ENCODE data around the gene LFNG. TPM values are rescaled to one million over a fixed set of nuclear protein-coding genes. Genes with fewer than 3 reads are reported as not detected.
A peak's percentile ranks its signal among the peaks of the same experiment; 100 is the strongest.

Gene LFNG
- total and polyA plus RNA-seq, 12 donors, result 2.4 to 11.8 (median 9.0) TPM

DNA sequence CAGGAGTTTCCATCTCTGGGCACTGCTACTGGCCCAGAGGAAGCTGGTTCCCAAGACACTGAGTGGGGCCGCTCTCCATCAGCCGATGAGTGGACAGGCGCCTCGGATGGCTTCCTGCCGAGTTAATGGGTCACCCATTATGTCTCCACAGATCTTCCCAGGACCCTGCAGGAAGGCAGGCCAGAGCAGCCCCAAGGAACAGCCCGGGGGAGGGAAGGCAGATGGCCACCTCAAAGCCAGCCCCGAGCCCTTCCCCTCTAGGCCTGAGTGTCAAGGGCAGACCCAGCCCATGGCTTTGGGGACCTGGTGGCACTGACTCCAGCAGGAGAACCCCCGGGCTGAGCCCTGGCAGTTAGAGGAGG is 3.4 kb upstream of the LFNG start:
- WGBS, 2 donors, result 80 to 81% methylated on average over 8 of the region's 8 CpGs
- no peak for DNase-seq
- Histone ChIP-seq H3K4me1 (peaks cover 10 to 65% (median 41%) of the 10 kb centered on the region in 9 donors), H3K27me3 (peaks cover 0 to 8% (median 0%) of the 10 kb centered on the region in 7 donors), H3K27ac (peak overlapping the region in 3 of 10 donors; percentile 17 to 82 (median 62)), H3K36me3 (no peaks in the 10 kb centered on the region), H3K9me3 (no peaks in the 10 kb centered on the region), H3K4me3 (no peak overlapping the region)
- TF ChIP-seq, protein P1, sequence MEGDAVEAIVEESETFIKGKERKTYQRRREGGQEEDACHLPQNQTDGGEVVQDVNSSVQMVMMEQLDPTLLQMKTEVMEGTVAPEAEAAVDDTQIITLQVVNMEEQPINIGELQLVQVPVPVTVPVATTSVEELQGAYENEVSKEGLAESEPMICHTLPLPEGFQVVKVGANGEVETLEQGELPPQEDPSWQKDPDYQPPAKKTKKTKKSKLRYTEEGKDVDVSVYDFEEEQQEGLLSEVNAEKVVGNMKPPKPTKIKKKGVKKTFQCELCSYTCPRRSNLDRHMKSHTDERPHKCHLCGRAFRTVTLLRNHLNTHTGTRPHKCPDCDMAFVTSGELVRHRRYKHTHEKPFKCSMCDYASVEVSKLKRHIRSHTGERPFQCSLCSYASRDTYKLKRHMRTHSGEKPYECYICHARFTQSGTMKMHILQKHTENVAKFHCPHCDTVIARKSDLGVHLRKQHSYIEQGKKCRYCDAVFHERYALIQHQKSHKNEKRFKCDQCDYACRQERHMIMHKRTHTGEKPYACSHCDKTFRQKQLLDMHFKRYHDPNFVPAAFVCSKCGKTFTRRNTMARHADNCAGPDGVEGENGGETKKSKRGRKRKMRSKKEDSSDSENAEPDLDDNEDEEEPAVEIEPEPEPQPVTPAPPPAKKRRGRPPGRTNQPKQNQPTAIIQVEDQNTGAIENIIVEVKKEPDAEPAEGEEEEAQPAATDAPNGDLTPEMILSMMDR (IDR thresholded peaks at IDR 0.05), result no peak
- intact Hi-C loops (cut with DNase I), result loop anchor here in 2 of 10 donors (5.0 kb wide), 2 partner anchors 34 to 39 kb away; partner anchors contain the start of gene GRIFIN (in 1 of the 2)
- ATAC-seq, result no peak

DNA sequence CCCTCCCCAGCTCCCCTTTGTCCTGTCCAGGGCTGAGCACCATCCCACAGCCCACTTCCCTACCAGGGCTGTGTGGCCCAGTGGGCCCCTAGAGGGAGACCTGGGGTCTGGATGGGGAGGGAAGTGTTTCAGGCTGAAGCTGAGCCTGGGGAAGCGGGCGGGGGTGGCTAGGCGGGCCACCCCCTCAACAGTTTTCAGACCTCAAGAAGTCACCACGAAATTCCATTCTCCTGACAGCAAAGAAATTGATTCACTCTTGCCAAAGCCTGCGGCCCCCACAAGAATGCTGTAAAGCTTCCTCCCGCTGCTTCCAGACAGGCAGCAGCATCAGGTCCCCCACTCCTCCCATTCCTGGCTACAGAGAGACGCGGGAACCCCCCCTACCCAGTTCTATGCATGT is 2.5 kb upstream of the LFNG start:
- intact Hi-C loops (cut with DNase I), result loop anchor here in 2 of 10 donors (5.0 kb wide), 2 partner anchors 35 to 40 kb away; partner anchors contain the start of gene GRIFIN (in 1 of the 2)
- H3K27me3 ChIP-seq, result peaks cover 0 to 14% (median 5%) of the 10 kb centered on the region in 7 donors
- whole genome bisulfite sequencing, 2 donors, result 71 to 76% methylated on average over 8 of the region's 8 CpGs

DNA sequence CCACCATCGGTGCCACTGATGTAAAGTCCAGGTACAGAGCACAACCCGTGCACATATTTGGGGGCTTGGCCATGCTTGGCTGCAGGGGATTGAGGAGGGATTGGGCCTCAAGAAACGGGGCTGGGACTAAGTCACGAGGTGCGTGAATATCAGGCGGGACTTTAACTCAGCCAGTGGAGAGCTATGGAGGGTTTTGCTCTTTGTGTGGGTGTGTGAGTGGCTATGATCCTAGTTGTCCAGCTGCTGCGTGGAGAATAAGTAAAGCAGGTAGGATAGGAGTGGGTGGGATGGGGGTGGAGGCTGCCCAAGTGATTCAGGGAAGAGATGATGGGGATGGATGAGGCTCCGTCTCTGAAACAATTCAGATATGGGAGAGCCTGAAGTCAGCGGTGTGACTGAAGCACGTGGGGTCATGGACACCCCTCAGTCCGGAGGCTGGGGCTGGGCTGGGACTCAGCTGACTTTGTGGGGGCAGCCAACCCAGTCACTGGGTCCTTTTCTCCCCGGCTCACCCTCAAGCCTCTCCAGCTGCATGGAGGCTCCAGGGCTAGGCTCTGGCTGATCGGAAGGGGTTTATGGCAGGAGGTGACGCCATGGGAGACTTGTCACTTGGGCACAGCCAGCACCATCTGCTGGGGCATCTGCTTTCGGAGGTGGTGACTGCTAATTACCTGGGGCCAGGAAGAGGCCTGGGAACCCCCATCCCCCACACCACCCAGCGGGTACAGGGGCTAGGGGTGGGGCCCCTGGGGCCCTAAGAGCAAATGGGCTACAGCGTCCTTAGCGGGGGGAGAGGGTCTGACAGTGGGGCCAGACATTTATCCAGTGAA is 1.7 kb upstream of the LFNG start:
- DNase-seq (no peak), ATAC-seq (peak in 1 of 8 donors; percentile 6)
- peaks cover 0 to 23% (median 6%) of the 10 kb centered on the region in 7 donors for H3K27me3 ChIP-seq
- H3K27ac ChIP-seq, result peak overlapping the region in 5 of 10 donors; percentile 56 to 82 (median 62)
- intact Hi-C loops (cut with DNase I), result loop anchor here in 2 of 10 donors (5.0 kb wide), 2 partner anchors 36 to 41 kb away; partner anchors contain the start of gene GRIFIN (in 1 of the 2)
- no peaks in the 10 kb centered on the region for H3K9me3 ChIP-seq
- H3K4me1 ChIP-seq, result peaks cover 13 to 65% (median 41%) of the 10 kb centered on the region in 9 donors
- 62 to 68% methylated on average over 18 of the region's 18 CpGs for WGBS, 2 donors
- TF ChIP-seq, protein P1 (IDR thresholded peaks at IDR 0.05), result no peak
- no peaks in the 10 kb centered on the region for H3K36me3 ChIP-seq
- peak overlapping the region in 1 of 10 donors; percentile 68 for H3K4me3 ChIP-seq

More for the DNA sequence above, 2.5 kb upstream of the LFNG start:
- DNase-seq (no peak), ATAC-seq (peak in 1 of 8 donors; percentile 8)
- Histone ChIP-seq H3K27ac (peak overlapping the region in 4 of 10 donors; percentile 17 to 82 (median 62)), H3K36me3 (no peaks in the 10 kb centered on the region), H3K4me1 (peaks cover 8 to 65% (median 41%) of the 10 kb centered on the region in 9 donors), H3K4me3 (no peak overlapping the region), H3K9me3 (no peaks in the 10 kb centered on the region)
- TF ChIP-seq, protein P1 (IDR thresholded peaks at IDR 0.05), result no peak

DNA sequence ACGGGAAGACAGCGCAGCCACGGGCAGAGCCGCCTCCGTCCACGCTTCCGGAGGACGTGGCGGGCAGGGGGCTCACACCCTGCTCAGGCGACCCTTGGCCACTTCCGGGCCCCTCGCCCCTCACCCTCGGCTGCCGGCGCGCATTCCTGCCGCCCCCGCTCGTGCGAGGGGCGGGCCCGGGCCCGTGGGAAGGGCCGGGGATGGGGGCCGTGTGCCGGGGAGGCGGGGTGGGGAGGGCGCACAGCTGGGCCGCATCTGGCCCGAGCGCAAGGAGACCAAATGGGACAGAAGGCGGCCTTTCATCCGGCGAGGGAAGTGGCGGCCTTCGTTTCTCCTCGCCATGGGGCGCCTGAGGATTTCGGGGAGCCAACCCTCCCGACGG is 846 bp upstream of the LFNG start:
- peaks cover 20 to 67% (median 48%) of the 10 kb centered on the region in 9 donors for H3K4me1 ChIP-seq
- peak overlapping the region in 9 of 10 donors; percentile 6 to 82 (median 58) for H3K27ac ChIP-seq
- intact Hi-C loops (cut with DNase I), result loop anchor here in 2 of 10 donors (5.0 kb wide), 2 partner anchors 36 to 41 kb away; partner anchors contain the start of gene GRIFIN (in 1 of the 2)
- no peak for DNase-seq
- no peaks in the 10 kb centered on the region for H3K9me3 ChIP-seq
- no peaks in the 10 kb centered on the region for H3K36me3 ChIP-seq
- TF ChIP-seq, protein P1 (IDR thresholded peaks at IDR 0.05), result no peak
- 7% methylated on average over 38 to 41 of the region's 41 CpGs for WGBS, 2 donors
- ATAC-seq, result peak in 4 of 8 donors; percentile 2 to 16 (median 12)
- peaks cover 0 to 27% (median 6%) of the 10 kb centered on the region in 7 donors for H3K27me3 ChIP-seq
- peak overlapping the region in 9 of 10 donors; percentile 47 to 82 (median 60) for H3K4me3 ChIP-seq

Measured in heart right ventricle (tissue), 16 donors.